ENCODE results near the gene TMEM91.

TMEM91 gene

GRCh38 chr19:41330481-41330880, 45.9 kb upstream of the TMEM91 start:
- no peak for TF ChIP-seq CTCF (IDR thresholded peaks at IDR 0.05; ENCODE audit: low read depth, low read length)
- DNase-seq, result no peak
- Histone ChIP-seq H3K36me3 (no peaks in the 10 kb centered on the region; the same call in 1 of the 2 replicates), H3K27me3 (ENCODE audit: insufficient read depth, low read depth, severe bottlenecking) (no peaks in the 10 kb centered on the region), H3K4me3 (ENCODE audit: low read depth, low read length) (no peak overlapping the region), H3K9me3 (ENCODE audit: severe bottlenecking) (no peaks in the 10 kb centered on the region), H3K27ac (no peak overlapping the region)

GRCh38 chr19:41330946-41331678, 45.2 kb upstream of the TMEM91 start:
- H3K9me3 ChIP-seq (ENCODE audit: severe bottlenecking), result no peaks in the 10 kb centered on the region
- no peak overlapping the region for H3K27ac ChIP-seq
- DNase-seq, result no peak
- no peak overlapping the region for H3K4me3 ChIP-seq (ENCODE audit: low read depth, low read length)
- H3K36me3 ChIP-seq, result no peaks in the 10 kb centered on the region; the same call in 1 of the 2 replicates
- H3K27me3 ChIP-seq (ENCODE audit: insufficient read depth, low read depth, severe bottlenecking), result no peaks in the 10 kb centered on the region
- TF ChIP-seq CTCF (IDR thresholded peaks at IDR 0.05; ENCODE audit: low read depth, low read length), result no peak

GRCh38 chr19:41332000-41332399, 44.3 kb upstream of the TMEM91 start:
- Histone ChIP-seq H3K9me3 (ENCODE audit: severe bottlenecking) (no peaks in the 10 kb centered on the region), H3K36me3 (no peaks in the 10 kb centered on the region), H3K27ac (no peak overlapping the region), H3K4me3 (ENCODE audit: low read depth, low read length) (no peak overlapping the region), H3K27me3 (ENCODE audit: insufficient read depth, low read depth, severe bottlenecking) (no peaks in the 10 kb centered on the region)
- no peak for DNase-seq
- no peak for TF ChIP-seq CTCF (IDR thresholded peaks at IDR 0.05; ENCODE audit: low read depth, low read length)

- Histone ChIP-seq H3K27ac (no peak overlapping the region), H3K4me3 (ENCODE audit: low read depth, low read length) (no peak overlapping the region), H3K9me3 (ENCODE audit: severe bottlenecking) (no peaks in the 10 kb centered on the region), H3K36me3 (no peaks in the 10 kb centered on the region), H3K27me3 (ENCODE audit: insufficient read depth, low read depth, severe bottlenecking) (no peaks in the 10 kb centered on the region)
- no peak for DNase-seq
- TF ChIP-seq CTCF (IDR thresholded peaks at IDR 0.05; ENCODE audit: low read depth, low read length), result no peak
Observed at GRCh38 chr19:41332468-41332867, 43.9 kb upstream of the TMEM91 start.

- DNase-seq, result no peak
- no peak for TF ChIP-seq CTCF (IDR thresholded peaks at IDR 0.05; ENCODE audit: low read depth, low read length)
- Histone ChIP-seq H3K4me3 (ENCODE audit: low read depth, low read length) (no peak overlapping the region), H3K36me3 (no peaks in the 10 kb centered on the region), H3K27me3 (ENCODE audit: insufficient read depth, low read depth, severe bottlenecking) (no peaks in the 10 kb centered on the region), H3K27ac (no peak overlapping the region), H3K9me3 (ENCODE audit: severe bottlenecking) (no peaks in the 10 kb centered on the region)
Observed at GRCh38 chr19:41334793-41335192, 41.5 kb upstream of the TMEM91 start.

GRCh38 chr19:41335467-41335866, 40.9 kb upstream of the TMEM91 start:
- Histone ChIP-seq H3K27me3 (ENCODE audit: insufficient read depth, low read depth, severe bottlenecking) (no peaks in the 10 kb centered on the region), H3K9me3 (ENCODE audit: severe bottlenecking) (no peaks in the 10 kb centered on the region), H3K36me3 (no peaks in the 10 kb centered on the region), H3K4me3 (ENCODE audit: low read depth, low read length) (no peak overlapping the region), H3K27ac (no peak overlapping the region)
- TF ChIP-seq CTCF (IDR thresholded peaks at IDR 0.05; ENCODE audit: low read depth, low read length), result no peak
- no peak for DNase-seq
